ENCODE results near the gene LSR.

GRCh38 chr19:35274323-35274722 lies 25.5 kb downstream of the LSR start:
- TF ChIP-seq CTCF (IDR thresholded peaks at IDR 0.05; ENCODE audit: insufficient read depth, low read length): no peak
- no peak for TF ChIP-seq REST (IDR thresholded peaks at IDR 0.05; ENCODE audit: insufficient replicate concordance, low read depth)
- TF ChIP-seq POLR2AphosphoS5 (IDR thresholded peaks at IDR 0.05; ENCODE audit: low read depth): no peak

Measured in HL-60 (cell line).